ENCODE data around the gene ZNF397. TPM values are rescaled to one million over a fixed set of nuclear protein-coding genes. Genes with fewer than 3 reads are reported as not detected.

The ZNF397 gene
- total RNA-seq, 1 experiment from 2014 or later: 4.2 TPM

- DNase-seq (ENCODE audit: low read depth): no peak
- in situ Hi-C loops (cut with HindIII; ENCODE audit: low pct_unique_long_range_greater_than_20kb, low sequenced_read_pairs): no loop called here
Observed at GRCh38 chr18:35241448-35241804, 592 bp downstream of the ZNF397 start.

- in situ Hi-C loops (cut with HindIII; ENCODE audit: low pct_unique_long_range_greater_than_20kb, low sequenced_read_pairs): no loop called here
- no peak for DNase-seq (ENCODE audit: low read depth)
Observed at GRCh38 chr18:35242426-35242825, 1.6 kb downstream of the ZNF397 start.

GRCh38 chr18:35244671-35245070 is 3.8 kb downstream of the ZNF397 start:
- DNase-seq (ENCODE audit: low read depth): no peak
- in situ Hi-C loops (cut with HindIII; ENCODE audit: low pct_unique_long_range_greater_than_20kb, low sequenced_read_pairs): no loop called here

- DNase-seq (ENCODE audit: low read depth): no peak
- in situ Hi-C loops (cut with HindIII; ENCODE audit: low pct_unique_long_range_greater_than_20kb, low sequenced_read_pairs): no loop called here
Observed at GRCh38 chr18:35245719-35246317, 5.0 kb downstream of the ZNF397 start.

- in situ Hi-C loops (cut with HindIII; ENCODE audit: low pct_unique_long_range_greater_than_20kb, low sequenced_read_pairs): no loop called here
- DNase-seq (ENCODE audit: low read depth): no peak
Observed at GRCh38 chr18:35246831-35247230, 6.0 kb downstream of the ZNF397 start.

- DNase-seq (ENCODE audit: low read depth): no peak
- in situ Hi-C loops (cut with HindIII; ENCODE audit: low pct_unique_long_range_greater_than_20kb, low sequenced_read_pairs): no loop called here
Observed at GRCh38 chr18:35247412-35248249, 6.8 kb downstream of the ZNF397 start.

- in situ Hi-C loops (cut with HindIII; ENCODE audit: low pct_unique_long_range_greater_than_20kb, low sequenced_read_pairs): no loop called here
- no peak for DNase-seq (ENCODE audit: low read depth)
Observed at GRCh38 chr18:35248429-35248828, 7.6 kb downstream of the ZNF397 start.

GRCh38 chr18:35252466-35252865 is 11.6 kb downstream of the ZNF397 start:
- no peak for DNase-seq (ENCODE audit: low read depth)
- in situ Hi-C loops (cut with HindIII; ENCODE audit: low pct_unique_long_range_greater_than_20kb, low sequenced_read_pairs): no loop called here

GRCh38 chr18:35253655-35254287 is 12.9 kb downstream of the ZNF397 start:
- no peak for DNase-seq (ENCODE audit: low read depth)
- in situ Hi-C loops (cut with HindIII; ENCODE audit: low pct_unique_long_range_greater_than_20kb, low sequenced_read_pairs): no loop called here

- in situ Hi-C loops (cut with HindIII; ENCODE audit: low pct_unique_long_range_greater_than_20kb, low sequenced_read_pairs): no loop called here
- DNase-seq (ENCODE audit: low read depth): no peak
Observed at GRCh38 chr18:35256947-35257346, 16.1 kb downstream of the ZNF397 start.

- in situ Hi-C loops (cut with HindIII; ENCODE audit: low pct_unique_long_range_greater_than_20kb, low sequenced_read_pairs): no loop called here
- DNase-seq (ENCODE audit: low read depth): no peak
Observed at GRCh38 chr18:35264409-35264808, 23.6 kb downstream of the ZNF397 start.

GRCh38 chr18:35267161-35267651 is 26.4 kb downstream of the ZNF397 start:
- in situ Hi-C loops (cut with HindIII; ENCODE audit: low pct_unique_long_range_greater_than_20kb, low sequenced_read_pairs): no loop called here

GRCh38 chr18:35267809-35268208 is 27.0 kb downstream of the ZNF397 start:
- no peak for DNase-seq (ENCODE audit: low read depth)
- in situ Hi-C loops (cut with HindIII; ENCODE audit: low pct_unique_long_range_greater_than_20kb, low sequenced_read_pairs): no loop called here

More at GRCh38 chr18:35267161-35267651, 26.4 kb downstream of the ZNF397 start:
- no peak for DNase-seq (ENCODE audit: low read depth)

- no peak for DNase-seq (ENCODE audit: low read depth)
- in situ Hi-C loops (cut with HindIII; ENCODE audit: low pct_unique_long_range_greater_than_20kb, low sequenced_read_pairs): no loop called here
Observed at GRCh38 chr18:35268821-35269220, 28.0 kb downstream of the ZNF397 start.

- no peak for DNase-seq (ENCODE audit: low read depth)
- in situ Hi-C loops (cut with HindIII; ENCODE audit: low pct_unique_long_range_greater_than_20kb, low sequenced_read_pairs): no loop called here
Observed at GRCh38 chr18:35271656-35272055, 30.8 kb downstream of the ZNF397 start.

GRCh38 chr18:35276267-35276666 is 35.4 kb downstream of the ZNF397 start:
- in situ Hi-C loops (cut with HindIII; ENCODE audit: low pct_unique_long_range_greater_than_20kb, low sequenced_read_pairs): no loop called here

GRCh38 chr18:35277633-35278032 is 36.8 kb downstream of the ZNF397 start:
- in situ Hi-C loops (cut with HindIII; ENCODE audit: low pct_unique_long_range_greater_than_20kb, low sequenced_read_pairs): no loop called here
- no peak for DNase-seq (ENCODE audit: low read depth)

More at GRCh38 chr18:35276267-35276666, 35.4 kb downstream of the ZNF397 start:
- no peak for DNase-seq (ENCODE audit: low read depth)

- in situ Hi-C loops (cut with HindIII; ENCODE audit: low pct_unique_long_range_greater_than_20kb, low sequenced_read_pairs): no loop called here
- DNase-seq (ENCODE audit: low read depth): no peak
Observed at GRCh38 chr18:35278085-35278484, 37.3 kb downstream of the ZNF397 start.

- in situ Hi-C loops (cut with HindIII; ENCODE audit: low pct_unique_long_range_greater_than_20kb, low sequenced_read_pairs): no loop called here
- DNase-seq (ENCODE audit: low read depth): no peak
Observed at GRCh38 chr18:35278969-35279368, 38.1 kb downstream of the ZNF397 start.
